GM23338 (cell line): Measurements from ENCODE around the gene GJA8. TPM values are rescaled to one million over a fixed set of nuclear protein-coding genes. Genes with fewer than 3 reads are reported as not detected.
"Not testable (repeated sequence)": the region's sequence is repeated elsewhere in the genome, so short reads cannot be mapped to it uniquely, and the experiment has no call there.

ENCODE experiments used
- ATAC-seq: fragments of 200-7000 bp; cut with Tn5 transposase; 3 replicates; pipeline ENCODE4 v1.9.1; 2020
- DNase-seq: peaks from one replicate; pipeline ENCODE4 v3.0.0-alpha.2; 2015; ENCODE audit warnings: low spot score
- H2AFZ ChIP-seq: fragments of 200-600 bp; sonication (generic); 2 replicates; pipeline ENCODE4 v1.8.0; 2016; ENCODE audit warnings: antibody characterized with exemption, mild to moderate bottlenecking, moderate library complexity
- H3F3A ChIP-seq: fragments of 200-600 bp; sonication (generic); replicated peaks from 2 replicates; pipeline ENCODE4 v1.8.0; 2017; ENCODE audit warnings: antibody characterized with exemption, mixed run types, low read depth
- H3K27ac ChIP-seq: fragments of 200-600 bp; sonication (generic); 2 replicates; pipeline ENCODE4 v1.6.1; 2016; ENCODE audit warnings: low read depth
- H3K27me3 ChIP-seq: fragments of 200-600 bp; sonication (generic); 2 replicates; pipeline ENCODE4 v1.8.0; 2016; ENCODE audit warnings: mild to moderate bottlenecking, mixed run types, moderate library complexity; ENCODE audit not compliant: insufficient read depth
- H3K36me3 ChIP-seq: fragments of 200-600 bp; sonication (generic); 2 replicates; pipeline ENCODE4 v1.8.0; 2016; ENCODE audit warnings: mild to moderate bottlenecking; ENCODE audit not compliant: insufficient read depth
- H3K4me1 ChIP-seq: fragments of 200-600 bp; sonication (generic); 2 replicates; pipeline ENCODE4 v1.8.0; 2016; ENCODE audit warnings: mild to moderate bottlenecking, moderate library complexity; ENCODE audit not compliant: insufficient read depth
- H3K4me2 ChIP-seq: fragments of 200-600 bp; sonication (generic); 2 replicates; pipeline ENCODE4 v1.7.1; 2017; ENCODE audit warnings: mixed run types
- H3K4me3 ChIP-seq: fragments of 200-600 bp; sonication (generic); 2 replicates; pipeline ENCODE4 v1.6.1; 2016; ENCODE audit warnings: mixed run types
- H3K79me2 ChIP-seq: fragments of 200-600 bp; sonication (generic); replicated peaks from 2 replicates; pipeline ENCODE4 v1.8.0; 2017; ENCODE audit warnings: mild to moderate bottlenecking; ENCODE audit not compliant: insufficient read depth
- H3K9me2 ChIP-seq: fragments of 200-600 bp; sonication (generic); 2 replicates; pipeline ENCODE4 v1.8.0; 2017; ENCODE audit not compliant: insufficient read depth
- H4K20me1 ChIP-seq: fragments of 200-600 bp; sonication (generic); replicated peaks from 2 replicates; pipeline ENCODE4 v1.8.0; 2017; ENCODE audit warnings: mild to moderate bottlenecking; ENCODE audit not compliant: insufficient read depth
- H3K27ac Mint-ChIP-seq: 2 replicates; pipeline ENCODE4 v1.8.0; 2020; ENCODE audit warnings: inconsistent platforms, mild to moderate bottlenecking, moderate library complexity, mixed read lengths
- H3K27me3 Mint-ChIP-seq: 3 replicates; pipeline ENCODE4 v1.8.0; 2022; ENCODE audit warnings: low read depth, mild to moderate bottlenecking, moderate library complexity, mixed read lengths, inconsistent platforms; ENCODE audit not compliant: insufficient read depth, poor library complexity
- H3K36me3 Mint-ChIP-seq: 3 replicates; pipeline ENCODE4 v1.8.0; 2021; ENCODE audit warnings: low read depth, mild to moderate bottlenecking, inconsistent platforms, moderate library complexity, mixed read lengths
- H3K4me1 Mint-ChIP-seq: 3 replicates; pipeline ENCODE4 v1.8.0; 2020; ENCODE audit warnings: mild to moderate bottlenecking, inconsistent platforms, mixed read lengths
- H3K4me3 Mint-ChIP-seq: 3 replicates; pipeline ENCODE4 v1.8.0; 2021; ENCODE audit warnings: moderate library complexity, mild to moderate bottlenecking, inconsistent platforms, mixed read lengths
- H3K9me3 Mint-ChIP-seq: 3 replicates; pipeline ENCODE4 v1.8.0; 2020; ENCODE audit warnings: moderate library complexity, mild to moderate bottlenecking, inconsistent platforms, mixed read lengths
- polyA plus RNA-seq: library from polyadenylated mRNA; unstranded; fragments of >200 nt; fragmentation: Nextera tagmentation; extraction: Ambion mirVana; gene quantifications from 2 replicates; pipeline ENCODE4 v1.2.1, GENCODE V29; 2016
- total RNA-seq: library from RNA; depleted of rRNA; stranded (reverse); fragments of >200 nt; shearing (Covaris generic); gene quantifications from 2 replicates; pipeline ENCODE4 v1.2.3, GENCODE V29; 2014; rRNA removed

Gene GJA8
- total and polyA plus RNA-seq, 2 experiments from 2014 or later: not detected

DNA sequence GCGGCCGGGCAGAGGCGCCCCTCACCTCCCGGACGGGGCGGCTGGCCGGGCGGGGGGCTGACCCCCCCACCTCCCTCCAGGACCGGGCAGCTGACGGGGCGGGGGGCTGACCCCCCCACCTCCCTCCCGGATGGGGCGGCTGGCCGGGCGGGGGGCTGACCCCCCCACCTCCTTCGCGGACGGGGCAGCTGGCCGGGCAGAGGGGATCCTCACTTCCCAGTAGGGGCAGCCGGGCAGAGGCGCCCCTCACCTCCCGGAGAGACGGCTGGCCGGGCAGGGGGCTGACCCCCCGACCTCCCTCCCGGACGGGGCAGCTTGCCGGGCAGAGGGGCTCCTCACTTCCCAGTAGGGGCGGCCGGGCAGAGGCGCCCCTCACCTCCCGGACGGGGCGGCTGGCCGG, 46.9 kb downstream of the GJA8 start:
- not testable (repeated sequence) for H3K9me3 Mint-ChIP-seq, H2AFZ ChIP-seq, H3K4me3 ChIP-seq, H3K4me1 Mint-ChIP-seq, H3K27ac Mint-ChIP-seq, H3K27ac ChIP-seq, ATAC-seq, H3K4me2 ChIP-seq, H3K4me1 ChIP-seq, H3K79me2 ChIP-seq, H3K4me3 Mint-ChIP-seq, DNase-seq, H3K36me3 ChIP-seq, H4K20me1 ChIP-seq, H3F3A ChIP-seq, H3K27me3 Mint-ChIP-seq, H3K27me3 ChIP-seq, H3K9me2 ChIP-seq
- H3K36me3 Mint-ChIP-seq: peaks cover 16% of the 10 kb centered on the region; the same call in 2 of the 3 replicates

Other genes with a start within 250 kb of the GJA8 start
- 16.2 and 20.6 TPM in 2 replicates for gene ACP6, start 232.3 kb upstream of the GJA8 start, total RNA-seq
- gene ACP6, start 232.3 kb upstream of the GJA8 start, polyA plus RNA-seq: 22.8 and 26.5 TPM in 2 replicates
- gene GJA5, start 142.2 kb upstream of the GJA8 start, total RNA-seq: 0.85 and 1.7 TPM in 2 replicates
- gene GJA5, start 142.2 kb upstream of the GJA8 start, polyA plus RNA-seq: 0.24 and 0.50 TPM in 2 replicates
- gene GPR89B, start 25.6 kb downstream of the GJA8 start, total RNA-seq: 25.7 and 27.7 TPM in 2 replicates
- 25.7 and 30.5 TPM in 2 replicates for gene GPR89B, start 25.6 kb downstream of the GJA8 start, polyA plus RNA-seq
- gene NBPF11, start 249.5 kb downstream of the GJA8 start, total RNA-seq: 5.6 and 8.5 TPM in 2 replicates
- gene NBPF11, start 249.5 kb downstream of the GJA8 start, polyA plus RNA-seq: 5.6 and 6.7 TPM in 2 replicates